ENCODE data around the gene ZNF526.

DNA sequence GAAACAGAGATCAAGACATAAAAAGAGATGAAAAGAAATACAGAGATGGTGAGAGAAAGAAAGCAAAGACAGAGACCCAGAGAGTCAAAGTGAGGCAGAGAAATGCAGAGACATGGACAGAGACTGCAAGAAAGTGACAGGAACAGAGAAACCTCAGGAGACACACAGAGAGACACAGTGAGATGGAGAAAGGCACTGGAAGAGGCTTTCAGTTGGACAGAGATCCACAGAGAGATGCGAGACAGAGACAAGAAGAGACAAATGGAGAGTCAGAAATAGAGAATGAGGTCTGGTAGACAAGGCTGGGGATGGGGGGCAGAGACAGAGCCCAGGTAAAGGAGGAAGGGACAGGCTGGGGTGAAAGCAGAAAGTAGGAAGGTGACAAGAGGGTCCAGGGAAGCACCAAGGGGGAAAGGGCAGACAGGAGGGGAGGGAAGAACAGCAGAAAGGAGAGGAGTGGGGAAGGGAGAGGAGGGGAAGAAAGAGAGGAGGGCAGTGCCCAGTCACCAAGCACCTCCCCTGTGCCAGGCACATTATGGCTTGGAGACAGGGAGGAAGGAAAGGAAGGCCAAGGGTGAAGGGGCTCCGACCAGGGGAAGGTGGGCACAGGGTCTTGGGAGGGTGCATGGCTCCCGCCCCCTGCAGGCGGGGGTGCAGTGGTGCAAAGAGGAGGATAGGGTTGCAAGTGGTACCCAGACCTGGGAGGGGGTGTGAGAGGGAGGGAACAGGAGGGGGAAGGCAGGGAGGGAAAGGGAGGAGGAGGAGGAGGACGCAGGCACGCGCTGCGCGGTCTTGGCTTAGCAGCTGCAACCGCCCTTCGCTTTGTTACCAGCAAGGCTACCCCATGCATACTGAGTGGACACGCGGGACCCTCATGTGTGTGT lies 41.1 kb upstream of the ZNF526 start:
- no peak for TF ChIP-seq CTCF (IDR thresholded peaks at IDR 0.05)
- no peak for TF ChIP-seq POLR2A (IDR thresholded peaks at IDR 0.05)

Data from vagina (tissue), 2 donors.